Subcutaneous adipose tissue (tissue), 4 donors: ENCODE results near the gene IL1RN. TPM values are rescaled to one million over a fixed set of nuclear protein-coding genes. Genes with fewer than 3 reads are reported as not detected.

Experiments
- total RNA-seq, 4 donors: library from RNA; depleted of rRNA; stranded (reverse); fragments of >200 nt; gene quantifications; one replicate each; pipeline ENCODE4 v1.1.0, GENCODE V29; 2016
- TF ChIP-seq, protein P1 (sequence below): fragments of 450-650 bp; IDR thresholded peaks from one replicate; pipeline ENCODE4 v1.5.1; 2016; ENCODE audit warnings: low read depth, mild to moderate bottlenecking, control low read depth, antibody characterized with exemption, moderate library complexity

IL1RN gene
- total RNA-seq, 4 donors from 2014 or later: 0.98 to 105 (median 6.0) TPM

- TF ChIP-seq, protein P1, sequence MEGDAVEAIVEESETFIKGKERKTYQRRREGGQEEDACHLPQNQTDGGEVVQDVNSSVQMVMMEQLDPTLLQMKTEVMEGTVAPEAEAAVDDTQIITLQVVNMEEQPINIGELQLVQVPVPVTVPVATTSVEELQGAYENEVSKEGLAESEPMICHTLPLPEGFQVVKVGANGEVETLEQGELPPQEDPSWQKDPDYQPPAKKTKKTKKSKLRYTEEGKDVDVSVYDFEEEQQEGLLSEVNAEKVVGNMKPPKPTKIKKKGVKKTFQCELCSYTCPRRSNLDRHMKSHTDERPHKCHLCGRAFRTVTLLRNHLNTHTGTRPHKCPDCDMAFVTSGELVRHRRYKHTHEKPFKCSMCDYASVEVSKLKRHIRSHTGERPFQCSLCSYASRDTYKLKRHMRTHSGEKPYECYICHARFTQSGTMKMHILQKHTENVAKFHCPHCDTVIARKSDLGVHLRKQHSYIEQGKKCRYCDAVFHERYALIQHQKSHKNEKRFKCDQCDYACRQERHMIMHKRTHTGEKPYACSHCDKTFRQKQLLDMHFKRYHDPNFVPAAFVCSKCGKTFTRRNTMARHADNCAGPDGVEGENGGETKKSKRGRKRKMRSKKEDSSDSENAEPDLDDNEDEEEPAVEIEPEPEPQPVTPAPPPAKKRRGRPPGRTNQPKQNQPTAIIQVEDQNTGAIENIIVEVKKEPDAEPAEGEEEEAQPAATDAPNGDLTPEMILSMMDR: no peak
Measured at GRCh38 chr2:113156278-113157117, 29.1 kb downstream of the IL1RN start.

DNA sequence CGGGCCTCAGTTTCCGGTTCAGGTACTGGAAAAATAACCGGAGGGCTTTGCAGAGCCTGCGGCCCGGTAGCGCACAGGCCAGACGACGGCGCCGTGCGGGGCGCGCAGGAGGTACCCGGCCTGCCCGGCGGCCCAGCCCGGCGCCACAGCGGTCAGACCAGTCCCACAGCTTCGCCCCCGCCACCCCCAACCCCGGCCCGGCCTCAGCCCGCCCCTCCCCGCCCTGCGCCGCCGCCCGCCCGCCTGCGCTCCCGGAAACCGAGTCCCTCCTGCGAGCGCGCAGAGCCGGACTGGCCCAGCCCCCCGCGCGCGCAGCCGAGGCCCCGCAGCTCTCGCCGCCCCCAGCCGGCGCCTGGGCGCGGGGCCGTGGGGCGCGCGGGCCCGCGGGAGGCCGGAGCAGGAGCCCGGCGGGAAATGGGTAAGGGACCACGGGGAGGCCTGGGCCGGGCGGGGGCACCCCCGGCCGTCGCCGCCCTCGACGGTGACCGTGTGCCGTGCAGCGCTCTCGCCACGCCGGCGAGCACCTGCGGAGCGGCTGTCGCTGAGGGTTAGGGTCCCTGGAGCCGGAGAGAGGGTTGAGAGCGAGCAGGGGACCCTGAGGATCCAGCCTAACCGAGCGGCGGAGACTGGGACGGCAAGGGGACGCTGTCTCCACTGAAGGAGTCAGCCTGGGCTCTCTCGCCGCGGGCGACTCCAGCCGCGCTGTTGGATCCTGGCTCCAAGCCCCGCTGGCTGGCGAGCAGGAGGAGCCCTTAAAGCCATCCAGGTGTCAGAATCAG, 29.9 kb downstream of the IL1RN start:
- TF ChIP-seq, protein P1: no peak

DNA sequence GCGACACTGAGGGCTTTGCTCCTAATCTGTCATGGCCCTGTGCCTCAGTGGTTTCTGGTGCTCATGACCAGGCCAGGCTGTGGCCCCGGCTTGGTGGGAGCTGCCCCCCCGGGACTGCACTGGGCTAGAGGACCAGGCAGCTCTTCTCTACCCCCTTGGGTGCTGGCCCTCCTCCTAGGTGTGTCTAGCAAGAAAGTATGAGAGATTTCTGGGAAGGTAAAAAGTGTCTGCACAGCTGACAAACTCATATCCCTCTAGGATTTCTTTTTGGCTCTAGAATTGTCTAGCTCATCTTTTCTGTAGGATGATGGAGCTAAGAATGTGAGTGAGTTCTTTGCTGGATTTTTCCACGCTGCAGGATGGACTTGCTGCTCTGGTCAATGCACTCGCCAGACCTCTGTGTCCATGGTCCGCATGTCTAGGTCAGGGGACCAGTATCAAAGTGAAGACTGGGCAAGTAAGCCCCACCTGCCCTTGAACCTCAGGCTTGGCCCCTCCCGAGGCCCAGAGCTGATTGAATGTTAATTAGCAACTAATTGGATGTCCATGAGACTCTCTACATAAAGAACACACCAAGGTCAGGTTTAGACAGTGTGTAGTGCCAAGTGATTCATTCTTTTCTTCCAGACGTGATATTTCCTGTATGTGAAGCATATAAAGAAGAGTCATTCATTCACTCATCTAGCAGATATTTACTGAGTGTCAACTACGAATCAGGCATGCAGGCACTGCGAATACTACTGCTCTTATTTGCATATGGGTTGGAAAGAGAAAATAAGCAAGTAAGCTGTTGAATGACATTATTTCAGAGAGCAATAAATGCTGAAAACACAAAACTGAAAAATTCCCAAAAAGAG, 30.7 kb downstream of the IL1RN start:
- TF ChIP-seq, protein P1: no peak

DNA sequence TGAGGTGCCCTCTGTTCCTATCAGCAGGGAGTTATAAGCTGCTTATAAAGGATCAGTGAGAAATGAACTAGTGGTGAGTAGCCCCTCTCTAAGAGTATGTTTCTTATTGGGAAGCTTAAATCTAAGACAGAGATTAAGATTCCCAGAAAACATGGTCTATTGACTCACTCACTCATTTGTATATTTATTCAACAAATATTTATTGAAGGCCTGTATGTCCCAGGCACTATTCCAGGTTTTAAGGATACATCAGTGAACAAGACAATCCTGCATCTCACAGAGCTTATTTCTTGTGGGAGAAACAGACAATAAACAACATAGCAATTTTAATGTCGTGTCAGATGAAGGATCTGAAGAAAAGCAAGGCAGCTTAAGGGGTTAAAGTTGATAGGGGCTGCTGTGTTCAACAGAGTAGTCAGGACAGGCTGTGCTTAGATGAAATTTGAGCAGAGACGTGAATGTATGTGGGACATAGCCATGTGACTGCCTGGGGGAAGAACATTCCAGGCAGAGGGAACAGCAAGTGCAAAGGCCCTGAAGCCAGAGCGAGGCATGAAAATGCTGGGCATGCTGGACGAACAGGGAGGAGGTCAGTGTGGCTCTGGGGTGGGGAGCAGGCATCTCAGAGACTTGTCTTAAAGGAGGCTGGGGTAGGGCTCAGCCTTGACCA, 31.6 kb downstream of the IL1RN start:
- TF ChIP-seq, protein P1: no peak

- TF ChIP-seq, protein P1: no peak
Measured at GRCh38 chr2:113160248-113160647, 32.9 kb downstream of the IL1RN start.

DNA sequence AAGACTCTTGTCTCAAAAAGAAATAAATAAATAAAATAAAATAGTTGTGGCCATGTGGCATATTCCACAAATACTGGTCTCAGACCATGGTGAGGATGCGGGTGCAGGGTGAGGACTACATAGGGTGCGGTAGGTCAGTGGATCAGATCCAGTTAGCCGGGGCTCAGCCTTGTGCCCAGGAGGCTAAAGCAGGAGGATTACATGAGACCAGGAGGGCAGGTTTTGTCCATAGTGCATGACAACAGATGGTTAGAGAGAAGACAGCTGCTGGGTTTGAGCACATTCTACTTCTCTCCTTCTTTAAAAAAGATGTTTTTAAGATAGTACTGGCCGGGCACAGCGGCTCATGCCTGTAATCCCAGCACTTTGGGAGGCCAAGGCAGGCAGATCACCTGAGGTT, 33.6 kb downstream of the IL1RN start:
- TF ChIP-seq, protein P1: no peak
